HEK293 (cell line): ENCODE results near the gene GADD45G.

Source experiments
- CTCF ChIA-PET: fragments of 350-600 bp; formaldehyde crosslinking; extraction: SDS; loops from one replicate; lab custom pipeline; 2021; ENCODE audit warnings: antibody characterized with exemption; lab: Yijun Ruan, JAX
- POLR2A ChIA-PET: fragments of 300-600 bp; formaldehyde crosslinking; extraction: SDS; loops from one replicate; lab custom pipeline; 2020; ENCODE audit warnings: antibody characterized with exemption, inconsistent platforms; lab: Yijun Ruan, JAX
- H3K27ac ChIP-seq: fragments of 200-500 bp; sonication (Bioruptor generic); 2 replicates; pipeline ENCODE4 v1.5.1; 2014; ENCODE audit warnings: low read depth, low read length, control low read depth, inconsistent platforms; ENCODE audit errors: extremely low read depth
- H3K36me3 ChIP-seq, 2 experiments: fragments of 200-500 bp in 1 of 2; sonication (Bioruptor generic) in 1 of 2; 1 replicate in 1 of 2; 2 replicates in 1 of 2; pipeline ENCODE4 v1.5.1; 2014 to 2017; ENCODE audit warnings: inconsistent platforms in 2 of 2, low read length in 2 of 2; ENCODE audit not compliant: control insufficient read depth in 2 of 2, insufficient read depth in 1 of 2
- H3K4me1 ChIP-seq: fragments of 200-500 bp; sonication (Bioruptor generic); 2 replicates; pipeline ENCODE4 v1.5.1; 2014; ENCODE audit warnings: mild to moderate bottlenecking, low read length, inconsistent platforms; ENCODE audit not compliant: control insufficient read depth, insufficient read depth
- H3K4me3 ChIP-seq: 2 replicates; pipeline ENCODE4 v1.5.1; 2011; ENCODE audit warnings: low read depth, mild to moderate bottlenecking, control low read depth, low read length, moderate library complexity
- H3K9me3 ChIP-seq: fragments of 200-500 bp; sonication (Bioruptor generic); 2 replicates; pipeline ENCODE4 v1.5.1; 2014; ENCODE audit warnings: low read depth, low read length, inconsistent platforms; ENCODE audit not compliant: control insufficient read depth, insufficient read depth
- CTCF ChIP-seq: fragments of 450-650 bp; formaldehyde crosslinking; IDR thresholded peaks from 2 replicates; pipeline ENCODE4 v1.5.1; 2016; ENCODE audit warnings: missing biosample characterization, missing genetic modification characterization
- IKZF3 ChIP-seq: fragments of 450-650 bp; IDR thresholded peaks from 2 replicates; pipeline ENCODE4 v1.5.0; 2018; ENCODE audit warnings: missing biosample characterization, mild to moderate bottlenecking, missing genetic modification characterization, moderate library complexity
- OSR2 ChIP-seq: fragments of 450-650 bp; formaldehyde crosslinking; IDR thresholded peaks from 2 replicates; pipeline ENCODE4 v1.5.1; 2016; ENCODE audit warnings: missing biosample characterization, missing genetic modification characterization
- ZBTB8A ChIP-seq: fragments of 450-650 bp; formaldehyde crosslinking; IDR thresholded peaks from 2 replicates; pipeline ENCODE4 v1.5.1; 2016; ENCODE audit warnings: missing biosample characterization, missing genetic modification characterization
- ZIC2 ChIP-seq: fragments of 450-650 bp; formaldehyde crosslinking; IDR thresholded peaks from 2 replicates; pipeline ENCODE4 v1.5.1; 2016; ENCODE audit warnings: missing biosample characterization, missing genetic modification characterization
- ZNF19 ChIP-seq: fragments of 450-650 bp; formaldehyde crosslinking; IDR thresholded peaks from 2 replicates; pipeline ENCODE4; 2016; ENCODE audit warnings: missing biosample characterization, missing genetic modification characterization, low read depth
- ZNF221 ChIP-seq: fragments of 450-650 bp; formaldehyde crosslinking; IDR thresholded peaks from 2 replicates; pipeline ENCODE4 v1.5.1; 2017; ENCODE audit warnings: missing biosample characterization, missing genetic modification characterization, borderline replicate concordance
- ZNF24 ChIP-seq: fragments of 450-650 bp; formaldehyde crosslinking; IDR thresholded peaks from 2 replicates; pipeline ENCODE4 v1.5.1; 2016; ENCODE audit warnings: missing biosample characterization, missing genetic modification characterization
- ZNF280D ChIP-seq: fragments of 450-650 bp; formaldehyde crosslinking; IDR thresholded peaks from 2 replicates; pipeline ENCODE4 v1.5.1; 2016; ENCODE audit warnings: missing biosample characterization, missing genetic modification characterization
- ZNF449 ChIP-seq: fragments of 450-650 bp; formaldehyde crosslinking; IDR thresholded peaks from 2 replicates; pipeline ENCODE4 v1.5.1; 2017; ENCODE audit warnings: missing biosample characterization, mild to moderate bottlenecking, missing genetic modification characterization, moderate library complexity
- ZNF518A ChIP-seq: fragments of 450-650 bp; formaldehyde crosslinking; conservative IDR thresholded peaks from 2 replicates; pipeline ENCODE4 v1.5.1; 2016; ENCODE audit warnings: low read depth, missing biosample characterization, missing genetic modification characterization
- ZNF654 ChIP-seq: fragments of 450-650 bp; formaldehyde crosslinking; IDR thresholded peaks from 2 replicates; pipeline ENCODE4 v1.5.1; 2016; ENCODE audit warnings: low read depth, missing biosample characterization, missing genetic modification characterization
- ZNF660 ChIP-seq: fragments of 450-650 bp; IDR thresholded peaks from 2 replicates; pipeline ENCODE4 v1.5.1; 2018; ENCODE audit warnings: missing biosample characterization, mild to moderate bottlenecking, missing genetic modification characterization
- ZNF792 ChIP-seq: fragments of 450-650 bp; formaldehyde crosslinking; IDR thresholded peaks from 2 replicates; pipeline ENCODE4 v1.5.1; 2016; ENCODE audit warnings: missing biosample characterization, missing genetic modification characterization
- ZSCAN4 ChIP-seq: fragments of 450-650 bp; formaldehyde crosslinking; IDR thresholded peaks from 2 replicates; pipeline ENCODE4 v1.5.1; 2017; ENCODE audit warnings: missing biosample characterization, missing genetic modification characterization

Gene GADD45G

DNA sequence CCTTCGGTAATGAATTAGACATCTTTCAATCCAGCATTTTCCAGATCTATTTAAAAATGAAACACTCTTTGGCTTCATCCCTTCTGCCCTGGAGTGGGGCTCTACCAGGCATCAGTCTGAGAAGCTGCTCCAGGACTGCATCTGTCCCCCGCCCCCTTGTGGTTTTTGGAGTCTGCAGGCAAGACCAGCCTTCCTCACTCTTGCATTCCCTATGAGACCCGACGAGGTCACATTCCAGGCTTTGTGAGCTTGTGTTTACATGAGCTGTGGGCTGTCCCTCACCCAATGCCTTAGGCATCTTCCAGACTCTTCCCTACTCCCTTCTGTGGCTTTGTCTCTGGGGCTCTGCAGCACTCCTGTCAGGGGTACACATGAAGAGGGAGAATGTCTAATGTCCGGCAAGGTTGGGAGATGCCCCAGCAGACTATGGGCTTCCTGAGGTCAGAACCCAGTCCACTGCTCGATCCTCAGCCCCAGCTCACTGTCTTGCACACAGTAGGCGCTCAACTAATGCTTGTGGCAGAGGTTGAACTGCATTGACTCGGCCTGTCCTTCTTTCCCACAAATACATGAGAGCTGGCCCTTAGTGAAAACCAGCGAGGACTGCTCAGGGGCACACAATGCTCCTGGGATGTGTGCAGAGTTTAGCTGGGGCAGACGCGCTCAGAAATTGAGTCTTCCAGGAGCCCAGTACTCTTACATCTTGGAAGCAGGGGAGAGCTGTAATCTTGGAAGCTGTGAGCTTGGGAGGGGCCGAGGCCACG is 11.7 kb upstream of the GADD45G start:
- POLR2A ChIA-PET: interaction anchor here (1.0 to 2.2 kb wide), 4 partner anchors 10 to 16 kb away, joined by 3 to 9 read pairs (median 4); partner anchors contain the start of gene GADD45G
- H3K4me3 ChIP-seq: no peak overlapping the region
- H3K4me1 ChIP-seq: no peaks in the 10 kb centered on the region
- CTCF ChIA-PET: interaction anchor here (0.5 to 7.1 kb wide), 49 partner anchors 9 to 1791 kb away, joined by 3 to 140 read pairs (median 3); no protein-coding TSS in a partner anchor
- H3K27ac ChIP-seq: no peak overlapping the region
- TF ChIP-seq CTCF (tag by site-specific recombination) (0 out of 2 replicates have a peak, but pooled peaks have one; percentile 19), IKZF3 (tag by site-specific recombination) (no peak), ZNF280D (no peak), OSR2 (tag by site-specific recombination) (no peak)
- H3K9me3 ChIP-seq: no peaks in the 10 kb centered on the region
- no peaks in the 10 kb centered on the region for H3K36me3 ChIP-seq

DNA sequence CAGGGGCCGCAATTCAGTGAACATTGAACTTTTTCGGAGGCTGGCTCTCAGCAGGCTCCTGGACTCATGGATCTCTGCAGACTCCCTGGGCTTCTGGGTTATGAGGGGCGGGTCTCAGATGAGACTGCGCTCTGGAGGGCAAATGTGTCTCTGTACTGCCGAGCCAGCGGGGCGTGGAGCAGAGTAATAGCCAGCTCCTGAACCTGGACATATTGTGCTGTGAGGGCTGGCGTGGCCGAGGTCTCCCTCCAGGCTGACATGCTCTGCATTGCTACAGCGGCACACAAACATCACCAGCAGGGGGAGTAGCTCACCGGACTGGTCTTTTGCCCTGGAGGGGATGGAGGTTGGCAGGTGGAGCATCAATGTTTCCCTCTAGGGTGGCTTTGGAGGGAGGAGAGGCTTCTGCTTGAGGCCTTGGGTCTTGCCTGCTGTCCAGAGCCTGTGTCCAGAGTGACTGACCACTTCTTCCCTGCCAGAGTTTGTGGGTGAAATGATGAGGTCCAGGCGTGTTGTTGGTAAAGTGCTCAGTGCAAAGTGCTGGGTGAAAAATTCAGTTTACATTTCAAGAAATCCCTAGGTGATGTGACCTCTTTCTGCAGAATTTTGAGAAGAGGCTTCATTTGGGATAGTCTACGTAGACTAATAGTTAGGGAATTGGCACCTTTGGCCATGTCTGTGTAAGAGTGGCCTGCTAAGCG is 10.9 kb upstream of the GADD45G start:
- CTCF ChIA-PET: interaction anchor here (0.5 to 7.1 kb wide), 49 partner anchors 9 to 1792 kb away, joined by 3 to 140 read pairs (median 4); no protein-coding TSS in a partner anchor
- H3K27ac ChIP-seq: no peak overlapping the region
- POLR2A ChIA-PET: interaction anchor here (1.0 to 2.2 kb wide), 3 partner anchors 9 to 16 kb away, joined by 3 to 9 read pairs (median 4); partner anchors contain the start of gene GADD45G

More for the DNA sequence above, 10.9 kb upstream of the GADD45G start:
- no peak for TF ChIP-seq ZNF24 (tag by site-specific recombination)
- no peak for TF ChIP-seq IKZF3 (tag by site-specific recombination)
- TF ChIP-seq ZIC2 (tag by site-specific recombination): peak; percentile 27; the same call in 1 of the 2 replicates
- peak; percentile 39 for TF ChIP-seq CTCF (tag by site-specific recombination)
- no peak for TF ChIP-seq ZSCAN4 (tag by site-specific recombination)
- TF ChIP-seq ZBTB8A (tag by site-specific recombination): no peak
- TF ChIP-seq ZNF19 (tag by site-specific recombination): no peak
- peak; percentile 87 for TF ChIP-seq ZNF660 (tag by site-specific recombination)
- TF ChIP-seq ZNF221 (tag by site-specific recombination): no peak
- no peak for TF ChIP-seq ZNF792
- TF ChIP-seq ZNF654 (tag by site-specific recombination): peak; percentile 10; the same call in 1 of the 2 replicates
- TF ChIP-seq ZNF449: no peak
- TF ChIP-seq ZNF518A (tag by site-specific recombination): no peak
- Histone ChIP-seq H3K36me3 (no peaks in the 10 kb centered on the region), H3K4me3 (no peak overlapping the region), H3K4me1 (no peaks in the 10 kb centered on the region), H3K9me3 (no peaks in the 10 kb centered on the region)
